Uterus (tissue), 4 donors: ENCODE measurements around the gene ALS2. TPM values are rescaled to one million over a fixed set of nuclear protein-coding genes. Genes with fewer than 3 reads are reported as not detected.

Experiments
- DNase-seq, 2 donors: peaks; one replicate each; pipeline ENCODE4 v3.0.0-alpha.2; 2019 to 2020
- H3K27ac ChIP-seq, 2 donors: fragments of 200-600 bp; sonication (generic); 1 replicate in 1 of 2; 2 replicates in 1 of 2; pipeline ENCODE4 v1.5.1; 2016 to 2018
- H3K27me3 ChIP-seq, 2 donors: fragments of 200-600 bp; sonication (generic); one replicate each; pipeline ENCODE4 v1.5.1; 2018 to 2019; ENCODE audit warnings: control low read depth in 1 of 2
- H3K36me3 ChIP-seq, 2 donors: fragments of 200-600 bp; sonication (generic); one replicate each; pipeline ENCODE4 v1.5.1; 2019; ENCODE audit warnings: control low read depth in 1 of 2
- H3K4me1 ChIP-seq, 2 donors: fragments of 200-600 bp; sonication (generic); one replicate each; pipeline ENCODE4 v1.5.1; 2018 to 2019; ENCODE audit warnings: control low read depth in 1 of 2
- H3K4me3 ChIP-seq, 2 donors: fragments of 200-600 bp; sonication (generic); 1 replicate in 1 of 2; 2 replicates in 1 of 2; pipeline ENCODE4 v1.5.1; 2018 to 2019; ENCODE audit warnings: mild to moderate bottlenecking in 1 of 2
- H3K9me3 ChIP-seq, 2 donors: fragments of 200-600 bp; sonication (generic); one replicate each; pipeline ENCODE4 v1.5.1; 2019; ENCODE audit warnings: control low read depth in 1 of 2
- POLR2A ChIP-seq, 2 donors: fragments of 450-650 bp; IDR thresholded peaks; one replicate each; pipeline ENCODE4 v1.6.1; 2016; ENCODE audit warnings: antibody characterized with exemption in 2 of 2, mild to moderate bottlenecking in 1 of 2, moderate library complexity in 1 of 2
- intact Hi-C: fragments of 100-400 bp; cut with DNase I; formaldehyde crosslinking; loops from one replicate; pipeline ENCODE4 v1.15.1; 2023; ENCODE audit warnings: low total_unique reads
- total RNA-seq, 4 donors: library from RNA; depleted of rRNA in 3 of 4; stranded (reverse); fragments of >200 nt in 3 of 4; gene quantifications; one replicate each; pipeline versions ENCODE4 v1.1.0 to v1.2.4, GENCODE V29; 2014 to 2023
- TF ChIP-seq, protein P1 (sequence below), 4 experiments: fragments of 200-600 bp in 2 of 4; fragments of 450-650 bp in 2 of 4; sonication (generic) in 2 of 4; IDR thresholded peaks; one replicate each; pipeline ENCODE4 v1.5.1; 2016 to 2019; ENCODE audit warnings: antibody characterized with exemption in 4 of 4, mild to moderate bottlenecking in 2 of 4, moderate library complexity in 1 of 4
- donor health status: DM: yes; HTN: yes; CAD: no.

The ALS2 gene
- total RNA-seq, 4 donors from 2014 or later: 8.2 to 27.2 (median 23.5) TPM

DNA sequence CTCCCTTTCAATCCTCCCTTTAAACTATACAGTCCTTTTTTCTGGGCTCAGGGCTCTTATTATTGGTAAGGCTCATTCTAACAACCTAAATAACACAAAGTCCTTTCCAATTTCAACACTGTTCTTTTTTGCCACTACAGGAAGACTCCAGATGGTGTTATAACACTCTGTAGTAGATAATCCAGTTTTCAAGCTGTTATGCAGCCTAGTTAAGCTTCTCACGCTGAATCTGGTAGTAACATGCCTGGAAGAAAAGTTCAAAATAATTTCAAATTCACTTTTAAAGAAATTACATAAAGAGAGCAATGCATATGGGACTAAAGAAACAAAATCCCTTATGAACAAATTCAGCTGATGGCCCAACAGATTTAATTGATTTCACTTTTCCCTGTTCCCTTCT lies 79.1 kb downstream of the ALS2 start:
- no peak overlapping the region for H3K4me3 ChIP-seq
- H3K9me3 ChIP-seq: no peaks in the 10 kb centered on the region
- no peaks in the 10 kb centered on the region for H3K27me3 ChIP-seq
- H3K27ac ChIP-seq: no peak overlapping the region
- intact Hi-C loops: no loop called here
- TF ChIP-seq, protein P1, sequence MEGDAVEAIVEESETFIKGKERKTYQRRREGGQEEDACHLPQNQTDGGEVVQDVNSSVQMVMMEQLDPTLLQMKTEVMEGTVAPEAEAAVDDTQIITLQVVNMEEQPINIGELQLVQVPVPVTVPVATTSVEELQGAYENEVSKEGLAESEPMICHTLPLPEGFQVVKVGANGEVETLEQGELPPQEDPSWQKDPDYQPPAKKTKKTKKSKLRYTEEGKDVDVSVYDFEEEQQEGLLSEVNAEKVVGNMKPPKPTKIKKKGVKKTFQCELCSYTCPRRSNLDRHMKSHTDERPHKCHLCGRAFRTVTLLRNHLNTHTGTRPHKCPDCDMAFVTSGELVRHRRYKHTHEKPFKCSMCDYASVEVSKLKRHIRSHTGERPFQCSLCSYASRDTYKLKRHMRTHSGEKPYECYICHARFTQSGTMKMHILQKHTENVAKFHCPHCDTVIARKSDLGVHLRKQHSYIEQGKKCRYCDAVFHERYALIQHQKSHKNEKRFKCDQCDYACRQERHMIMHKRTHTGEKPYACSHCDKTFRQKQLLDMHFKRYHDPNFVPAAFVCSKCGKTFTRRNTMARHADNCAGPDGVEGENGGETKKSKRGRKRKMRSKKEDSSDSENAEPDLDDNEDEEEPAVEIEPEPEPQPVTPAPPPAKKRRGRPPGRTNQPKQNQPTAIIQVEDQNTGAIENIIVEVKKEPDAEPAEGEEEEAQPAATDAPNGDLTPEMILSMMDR (IDR thresholded peaks at IDR 0.05): no peak
- no peak for TF ChIP-seq POLR2A (IDR thresholded peaks at IDR 0.05)
- DNase-seq: no peak
- H3K4me1 ChIP-seq: peaks cover 0 to 4% of the 10 kb centered on the region in 2 donors
- no peaks in the 10 kb centered on the region for H3K36me3 ChIP-seq

- H3K9me3 ChIP-seq: no peaks in the 10 kb centered on the region
- no peaks in the 10 kb centered on the region for H3K27me3 ChIP-seq
- intact Hi-C loops: no loop called here
- H3K36me3 ChIP-seq: no peaks in the 10 kb centered on the region
- no peak for DNase-seq
- no peak overlapping the region for H3K4me3 ChIP-seq
- TF ChIP-seq POLR2A (IDR thresholded peaks at IDR 0.05): no peak
- TF ChIP-seq, protein P1 (IDR thresholded peaks at IDR 0.05): no peak
- peak overlapping the region in 1 of 2 donors; percentile 58 for H3K27ac ChIP-seq
- peaks cover 0 to 4% of the 10 kb centered on the region in 2 donors for H3K4me1 ChIP-seq
Observed at GRCh38 chr2:201699416-201699815, 81.3 kb downstream of the ALS2 start.

DNA sequence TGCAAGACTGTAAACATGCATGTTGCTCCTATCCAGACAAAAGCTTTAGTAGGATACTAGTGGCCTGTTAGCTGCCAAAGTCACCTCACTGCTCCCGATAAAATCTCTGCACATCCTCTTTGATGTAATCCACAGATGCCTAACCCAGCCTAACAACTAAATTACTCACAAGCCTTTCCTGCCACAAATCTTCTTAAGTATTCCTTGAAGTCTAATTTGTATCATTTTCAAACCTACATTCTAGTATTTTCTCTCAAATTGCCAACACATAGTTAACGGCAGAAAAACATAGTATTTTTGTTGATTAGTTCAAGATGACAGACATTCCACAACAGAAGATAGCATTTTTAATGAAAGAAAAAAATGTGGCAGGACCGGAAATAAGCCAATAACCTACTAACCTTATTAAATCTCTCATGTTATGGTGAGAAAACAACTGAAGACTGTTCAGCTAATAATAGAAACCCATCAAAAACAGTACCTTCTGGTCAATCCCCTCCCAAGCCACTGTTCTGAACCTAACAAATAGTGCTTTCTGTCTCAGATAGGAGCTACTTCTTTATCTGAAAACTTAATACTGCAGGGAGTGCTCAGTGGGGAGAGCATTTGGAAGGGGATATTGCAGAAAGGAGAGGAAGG lies 82.0 kb downstream of the ALS2 start, which contains the start of gene MPP4:
Gene MPP4 (minus strand): TSS at position 57 of the 639 bp plus-strand sequence. CDS start 4,690 bp downstream, outside the sequence.
- no peak for TF ChIP-seq POLR2A (IDR thresholded peaks at IDR 0.05)
- TF ChIP-seq, protein P1 (IDR thresholded peaks at IDR 0.05): no peak
- no peak for DNase-seq
- Histone ChIP-seq H3K27me3 (no peaks in the 10 kb centered on the region), H3K27ac (peak within 1 kb of the TSS; percentile 50 to 58), H3K9me3 (no peaks in the 10 kb centered on the region), H3K4me3 (no peak within 1 kb of the TSS), H3K36me3 (no peaks in the 10 kb centered on the region), H3K4me1 (peaks cover 0 to 4% of the 10 kb centered on the region in 2 donors)
- intact Hi-C loops: no loop called here

DNA sequence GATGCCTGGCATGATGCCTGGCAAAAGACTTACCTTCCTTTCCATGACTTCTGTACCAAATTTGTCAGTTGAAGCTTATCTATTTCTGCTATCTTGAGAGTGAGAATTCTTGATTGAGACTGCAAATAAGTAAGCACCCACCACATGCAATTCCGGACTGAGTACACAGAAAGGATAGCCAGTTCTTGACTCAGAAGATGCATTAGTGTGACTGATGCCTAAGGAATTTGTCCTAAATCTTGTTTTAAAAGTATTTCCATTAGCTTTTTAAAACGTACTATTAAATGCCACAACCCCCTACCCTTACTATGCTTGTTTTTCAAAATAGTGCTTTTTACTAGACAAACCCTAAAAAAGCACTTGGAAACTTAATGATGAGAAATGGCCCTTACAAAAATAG lies 82.8 kb downstream of the ALS2 start:
- intact Hi-C loops: no loop called here
- DNase-seq: no peak
- Histone ChIP-seq H3K4me3 (no peak overlapping the region), H3K9me3 (no peaks in the 10 kb centered on the region), H3K27ac (peak overlapping the region; percentile 50 to 58), H3K4me1 (peaks cover 0 to 4% of the 10 kb centered on the region in 2 donors), H3K27me3 (no peaks in the 10 kb centered on the region), H3K36me3 (no peaks in the 10 kb centered on the region)
- TF ChIP-seq, protein P1 (IDR thresholded peaks at IDR 0.05): no peak
- no peak for TF ChIP-seq POLR2A (IDR thresholded peaks at IDR 0.05)

DNA sequence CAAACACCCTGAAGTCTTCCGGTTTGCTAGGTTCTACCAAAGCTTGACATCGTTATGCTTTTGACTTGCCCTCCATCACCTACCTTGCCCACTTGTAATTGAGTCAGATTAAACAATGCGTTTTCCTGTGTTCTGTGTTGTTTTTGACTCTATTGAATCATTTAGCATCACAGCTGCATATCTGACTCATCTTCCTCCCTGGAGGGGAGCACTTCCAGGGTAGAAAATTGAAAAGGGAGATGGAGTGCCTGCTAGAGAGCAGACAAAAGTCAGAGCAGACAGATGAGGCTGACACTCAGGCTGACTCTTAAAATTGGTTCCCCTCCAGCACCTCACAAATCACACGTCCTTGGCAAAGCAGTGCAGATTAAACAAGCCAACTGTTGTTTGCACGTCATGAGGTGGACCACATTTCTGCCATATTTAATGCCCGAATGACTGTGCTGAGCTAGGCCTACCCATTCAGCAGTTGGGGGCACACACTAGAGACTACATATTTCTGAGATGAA lies 84.5 kb downstream of the ALS2 start:
- peak overlapping the region; percentile 44 to 50 for H3K27ac ChIP-seq
- TF ChIP-seq, protein P1 (IDR thresholded peaks at IDR 0.05): no peak
- no peak for TF ChIP-seq POLR2A (IDR thresholded peaks at IDR 0.05)
- peak; percentile 35 for DNase-seq
- peaks cover 0 to 4% of the 10 kb centered on the region in 2 donors for H3K4me1 ChIP-seq
- H3K4me3 ChIP-seq: no peak overlapping the region
- no peaks in the 10 kb centered on the region for H3K27me3 ChIP-seq
- H3K36me3 ChIP-seq: no peaks in the 10 kb centered on the region
- H3K9me3 ChIP-seq: no peaks in the 10 kb centered on the region
- intact Hi-C loops: no loop called here
